GM19035 (cell line): Measurements from ENCODE around the gene XIST.
"Not testable (repeated sequence)": the region's sequence is repeated elsewhere in the genome, so short reads cannot be mapped to it uniquely, and the experiment has no call there.

Source experiments
- ATAC-seq: cut with Tn5 transposase; IDR thresholded peaks from one replicate; pipeline ENCODE4 v1.9.1; 2021; ENCODE audit not compliant: unreplicated experiment

Gene XIST

GRCh38 chrX:73840120-73840924 lies 12.2 kb downstream of the XIST start:
- ATAC-seq: no peak

- no peak for ATAC-seq
Measured at GRCh38 chrX:73839152-73839551, 13.4 kb downstream of the XIST start.

GRCh38 chrX:73838123-73838522 lies 14.4 kb downstream of the XIST start:
- ATAC-seq: no peak

- no peak for ATAC-seq
Measured at GRCh38 chrX:73836956-73837477, 15.5 kb downstream of the XIST start.

GRCh38 chrX:73834219-73834618 lies 18.3 kb downstream of the XIST start:
- ATAC-seq: no peak

- no peak for ATAC-seq
Measured at GRCh38 chrX:73832319-73832718, 20.2 kb downstream of the XIST start.

GRCh38 chrX:73831500-73831899 lies 21.0 kb downstream of the XIST start:
- no peak for ATAC-seq

- no peak for ATAC-seq
Measured at GRCh38 chrX:73830489-73831414, 21.8 kb downstream of the XIST start.

- ATAC-seq: no peak
Measured at GRCh38 chrX:73829890-73830466, 22.5 kb downstream of the XIST start.

- no peak for ATAC-seq
Measured at GRCh38 chrX:73828080-73828720, 24.3 kb downstream of the XIST start.

GRCh38 chrX:73827406-73827805 lies 25.1 kb downstream of the XIST start:
- ATAC-seq: no peak

- no peak for ATAC-seq
Measured at GRCh38 chrX:73826996-73827395, 25.5 kb downstream of the XIST start.

GRCh38 chrX:73825569-73825968 lies 26.9 kb downstream of the XIST start:
- ATAC-seq: no peak

- no peak for ATAC-seq
Measured at GRCh38 chrX:73823473-73824004, 29.0 kb downstream of the XIST start.

- ATAC-seq: no peak
Measured at GRCh38 chrX:73822775-73823174, 29.7 kb downstream of the XIST start.

GRCh38 chrX:73821921-73822559 lies 30.5 kb downstream of the XIST start:
- no peak for ATAC-seq

GRCh38 chrX:73819864-73820558 lies 32.5 kb downstream of the XIST start:
- not testable (repeated sequence) for ATAC-seq

- no peak for ATAC-seq
Measured at GRCh38 chrX:73818200-73819116, 34.1 kb downstream of the XIST start.
